ENCODE data around the gene FGD2. TPM values are rescaled to one million over a fixed set of nuclear protein-coding genes. Genes with fewer than 3 reads are reported as not detected.

Gene FGD2
- total RNA-seq, 2 donors from 2014 or later: 3.4 to 17.9 TPM

DNA sequence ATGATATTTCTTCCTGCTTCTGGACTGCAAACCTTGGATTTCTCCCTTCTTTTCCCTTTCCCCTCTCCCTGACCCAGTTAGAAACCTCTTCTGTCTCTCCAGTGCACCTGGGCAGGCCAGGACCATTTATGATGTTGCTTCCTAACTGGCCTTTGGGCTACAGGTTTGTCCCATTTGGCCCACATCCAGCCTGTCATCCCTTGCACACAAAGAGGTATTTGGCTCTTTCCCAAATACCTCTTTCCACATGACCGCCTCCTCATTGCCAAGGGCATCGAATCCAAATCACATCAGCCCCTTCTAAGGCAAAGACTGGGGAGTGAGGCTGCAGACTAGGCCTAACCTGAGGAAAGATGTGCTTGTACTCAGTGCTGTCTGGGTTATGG is 13.6 kb downstream of the FGD2 start:
- Histone ChIP-seq H3K4me3 (no peak overlapping the region), H3K36me3 (no peaks in the 10 kb centered on the region), H3K27ac (peak overlapping the region; percentile 42 to 58), H3K9me3 (no peaks in the 10 kb centered on the region), H3K4me1 (replicated peaks) (peaks cover 3% of the 10 kb centered on the region), H3K27me3 (replicated peaks; ENCODE audit: insufficient read depth) (no peaks in the 10 kb centered on the region)
- intact Hi-C loops (cut with DNase I): loop anchor here (2.0 to 10.0 kb wide), 2 partner anchors 34 to 134 kb away; partner anchors contain the start of gene C6orf89
- peak; percentile 44 for DNase-seq (ENCODE audit: low spot score)
- WGBS: 24% methylated on average over 2 of the region's 2 CpGs
- TF ChIP-seq POLR2A (IDR thresholded peaks at IDR 0.05) (no peak), POLR2AphosphoS5 (IDR thresholded peaks at IDR 0.05) (peak; percentile 68)
- TF ChIP-seq, protein P1, sequence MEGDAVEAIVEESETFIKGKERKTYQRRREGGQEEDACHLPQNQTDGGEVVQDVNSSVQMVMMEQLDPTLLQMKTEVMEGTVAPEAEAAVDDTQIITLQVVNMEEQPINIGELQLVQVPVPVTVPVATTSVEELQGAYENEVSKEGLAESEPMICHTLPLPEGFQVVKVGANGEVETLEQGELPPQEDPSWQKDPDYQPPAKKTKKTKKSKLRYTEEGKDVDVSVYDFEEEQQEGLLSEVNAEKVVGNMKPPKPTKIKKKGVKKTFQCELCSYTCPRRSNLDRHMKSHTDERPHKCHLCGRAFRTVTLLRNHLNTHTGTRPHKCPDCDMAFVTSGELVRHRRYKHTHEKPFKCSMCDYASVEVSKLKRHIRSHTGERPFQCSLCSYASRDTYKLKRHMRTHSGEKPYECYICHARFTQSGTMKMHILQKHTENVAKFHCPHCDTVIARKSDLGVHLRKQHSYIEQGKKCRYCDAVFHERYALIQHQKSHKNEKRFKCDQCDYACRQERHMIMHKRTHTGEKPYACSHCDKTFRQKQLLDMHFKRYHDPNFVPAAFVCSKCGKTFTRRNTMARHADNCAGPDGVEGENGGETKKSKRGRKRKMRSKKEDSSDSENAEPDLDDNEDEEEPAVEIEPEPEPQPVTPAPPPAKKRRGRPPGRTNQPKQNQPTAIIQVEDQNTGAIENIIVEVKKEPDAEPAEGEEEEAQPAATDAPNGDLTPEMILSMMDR (IDR thresholded peaks at IDR 0.05): no peak

DNA sequence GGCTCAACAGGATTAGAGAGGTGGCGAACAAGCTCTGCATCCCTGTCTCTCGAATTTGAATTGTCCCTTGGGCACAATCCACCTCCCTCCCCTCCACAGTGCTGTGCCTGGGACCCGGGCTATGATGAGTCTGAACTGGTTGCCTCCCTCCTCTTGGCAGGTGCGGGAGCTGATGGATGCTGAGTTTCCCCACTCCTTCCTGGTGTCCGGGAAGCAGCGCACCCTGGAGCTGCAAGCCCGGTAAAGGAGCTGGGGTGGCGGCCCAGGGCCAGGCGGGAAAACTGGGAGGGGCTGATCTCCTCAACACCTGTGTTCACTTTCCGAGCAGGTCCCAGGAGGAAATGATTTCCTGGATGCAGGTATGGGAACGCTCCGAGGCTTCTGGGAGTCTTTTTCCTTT is 14.9 kb downstream of the FGD2 start:
- DNase-seq (ENCODE audit: low spot score): no peak
- TF ChIP-seq, protein P1 (IDR thresholded peaks at IDR 0.05): no peak
- TF ChIP-seq POLR2AphosphoS5 (IDR thresholded peaks at IDR 0.05): no peak
- TF ChIP-seq POLR2A (IDR thresholded peaks at IDR 0.05): no peak
- Histone ChIP-seq H3K36me3 (no peaks in the 10 kb centered on the region), H3K27me3 (replicated peaks; ENCODE audit: insufficient read depth) (no peaks in the 10 kb centered on the region), H3K4me1 (replicated peaks) (peaks cover 3% of the 10 kb centered on the region), H3K27ac (no peak overlapping the region), H3K9me3 (no peaks in the 10 kb centered on the region), H3K4me3 (no peak overlapping the region)
- WGBS: 43% methylated on average over 12 of the region's 12 CpGs
- intact Hi-C loops (cut with DNase I): no loop called here

DNA sequence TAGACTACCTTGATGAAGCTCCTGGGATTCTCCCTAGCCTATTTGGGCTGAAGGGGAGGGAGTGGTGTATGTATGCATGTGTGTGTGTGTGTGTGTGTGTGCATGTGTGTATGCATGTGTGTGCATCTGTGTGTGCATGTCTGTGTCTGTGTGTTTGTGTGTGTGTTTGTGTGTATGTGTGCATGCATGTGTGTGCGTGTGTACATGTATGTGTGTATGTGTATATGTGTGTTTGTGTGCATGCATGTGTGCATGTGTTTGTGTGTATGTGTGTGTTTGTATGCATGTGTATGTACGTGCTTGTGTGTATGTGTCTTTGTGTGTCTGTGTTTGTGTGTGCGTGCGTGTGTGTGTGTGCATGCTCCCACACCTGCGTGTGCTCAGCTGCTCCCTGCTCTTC is 15.4 kb downstream of the FGD2 start:
- no peak overlapping the region for H3K27ac ChIP-seq
- no peak for DNase-seq (ENCODE audit: low spot score)
- TF ChIP-seq POLR2A (IDR thresholded peaks at IDR 0.05) (no peak), POLR2AphosphoS5 (IDR thresholded peaks at IDR 0.05) (no peak)
- TF ChIP-seq, protein P1 (IDR thresholded peaks at IDR 0.05): no peak
- 97% methylated on average over 5 of the region's 5 CpGs for WGBS
- H3K4me1 ChIP-seq (replicated peaks): peaks cover 3% of the 10 kb centered on the region
- H3K36me3 ChIP-seq: no peaks in the 10 kb centered on the region
- H3K9me3 ChIP-seq: no peaks in the 10 kb centered on the region
- intact Hi-C loops (cut with DNase I): no loop called here
- no peaks in the 10 kb centered on the region for H3K27me3 ChIP-seq (replicated peaks; ENCODE audit: insufficient read depth)
- H3K4me3 ChIP-seq: no peak overlapping the region

DNA sequence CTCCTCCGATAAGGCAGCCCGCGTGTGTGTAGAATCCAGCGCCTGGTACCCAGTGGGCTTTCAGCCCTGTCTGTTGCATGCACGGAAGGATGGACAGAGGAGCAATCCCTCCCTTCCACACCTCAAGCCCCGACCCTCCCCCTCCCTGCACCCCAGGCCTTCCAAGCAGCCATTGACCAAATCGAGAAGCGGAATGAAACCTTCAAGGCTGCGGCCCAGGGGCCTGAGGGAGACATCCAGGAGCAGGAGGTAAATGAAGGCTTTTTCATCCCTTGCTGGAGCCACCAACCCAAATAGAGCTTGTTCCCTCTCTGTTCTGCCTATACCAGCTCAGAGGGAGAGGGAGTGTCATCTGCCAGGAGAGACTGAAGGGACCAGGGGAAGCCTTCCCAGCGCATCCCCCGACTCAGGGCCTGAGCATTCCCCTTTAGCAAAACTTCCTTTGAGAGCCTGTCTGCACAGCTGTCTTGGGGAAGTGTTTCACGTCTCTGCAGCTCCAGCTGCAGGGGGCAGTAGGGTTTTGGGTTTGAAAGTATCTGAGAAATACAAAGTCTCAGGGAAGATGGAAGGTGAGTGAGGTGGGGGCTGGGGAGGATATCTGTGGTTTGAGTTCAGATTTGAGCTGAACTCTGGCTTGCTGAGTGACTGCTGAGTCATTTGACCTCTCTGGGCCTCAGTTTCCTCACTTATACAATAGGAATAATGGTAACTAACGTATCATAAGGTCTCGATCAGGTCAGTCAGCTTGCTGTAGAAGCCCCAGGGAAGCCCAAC is 16.1 kb downstream of the FGD2 start:
- no peak for DNase-seq (ENCODE audit: low spot score)
- no peak for TF ChIP-seq POLR2AphosphoS5 (IDR thresholded peaks at IDR 0.05)
- TF ChIP-seq, protein P1 (IDR thresholded peaks at IDR 0.05): peak in 1 of 4 experiments; percentile 32
- Histone ChIP-seq H3K4me1 (replicated peaks) (peaks cover 3% of the 10 kb centered on the region), H3K36me3 (no peaks in the 10 kb centered on the region), H3K27me3 (replicated peaks; ENCODE audit: insufficient read depth) (no peaks in the 10 kb centered on the region), H3K9me3 (no peaks in the 10 kb centered on the region), H3K27ac (no peak overlapping the region), H3K4me3 (no peak overlapping the region)
- 87% methylated on average over 14 of the region's 14 CpGs for WGBS
- intact Hi-C loops (cut with DNase I): no loop called here

All from prostate gland (tissue), 2 donors.